RPMI8226 (cell line): ENCODE data around the gene SASH1.
"Not testable (repeated sequence)": the region's sequence is repeated elsewhere in the genome, so short reads cannot be mapped to it uniquely, and the experiment has no call there.

Source experiments
- DNase-seq: peaks from one replicate; pipeline ENCODE4 v3.0.0-alpha.2; 2015

Gene SASH1

DNA sequence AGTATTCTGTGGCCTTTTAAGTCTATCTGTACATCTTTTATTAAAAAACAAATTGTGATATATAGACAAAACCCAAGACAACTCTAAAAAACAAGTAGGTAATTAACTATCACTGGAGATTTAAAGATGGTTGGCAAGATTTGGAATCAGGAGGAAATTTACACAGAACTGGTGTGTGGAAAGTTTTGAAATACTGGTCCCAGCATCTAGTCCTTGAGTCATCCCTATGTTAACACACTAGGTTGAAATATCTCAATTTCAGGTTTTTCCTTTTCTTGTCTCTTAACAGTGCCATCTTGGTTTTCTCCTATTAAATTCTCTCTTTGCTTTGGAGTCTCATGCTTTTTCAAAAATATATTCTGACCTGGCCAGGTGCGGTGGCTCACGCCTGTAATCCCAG is 27.5 kb downstream of the SASH1 start:
- DNase-seq = no peak

DNA sequence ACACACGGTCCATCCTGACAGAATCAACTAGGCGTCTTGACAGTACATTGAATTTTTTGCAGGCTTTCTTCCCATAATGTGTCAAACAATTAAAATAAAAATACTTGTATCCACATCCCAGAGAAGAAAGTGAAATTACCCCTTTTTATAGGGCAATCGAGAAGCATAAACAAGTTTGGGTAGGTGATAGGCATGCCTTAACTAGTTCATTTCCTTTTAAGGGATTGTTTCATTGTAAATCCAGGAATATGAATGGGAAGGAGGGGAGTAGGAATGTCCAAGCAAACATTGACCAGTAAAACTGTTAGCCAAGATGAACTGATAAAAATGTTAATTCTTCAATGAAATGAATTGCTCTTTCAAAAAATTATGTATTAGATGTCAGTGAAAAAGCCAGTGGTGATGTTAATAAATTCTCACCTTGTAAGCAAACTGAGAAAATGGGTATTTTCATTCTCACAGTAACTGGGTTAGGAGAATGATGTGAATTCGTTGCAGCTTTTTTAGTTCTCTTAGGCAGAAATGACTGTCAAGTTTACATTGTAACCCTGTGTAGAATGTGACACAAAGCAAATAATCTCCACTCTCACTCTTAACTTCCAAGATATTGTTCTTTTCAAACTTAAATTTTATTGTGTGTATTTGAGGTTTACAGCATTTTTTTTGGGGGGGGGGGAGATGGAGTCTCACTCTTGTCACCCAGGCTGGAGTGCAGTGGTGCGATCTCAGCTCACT is 31.6 kb downstream of the SASH1 start:
- DNase-seq = no peak

DNA sequence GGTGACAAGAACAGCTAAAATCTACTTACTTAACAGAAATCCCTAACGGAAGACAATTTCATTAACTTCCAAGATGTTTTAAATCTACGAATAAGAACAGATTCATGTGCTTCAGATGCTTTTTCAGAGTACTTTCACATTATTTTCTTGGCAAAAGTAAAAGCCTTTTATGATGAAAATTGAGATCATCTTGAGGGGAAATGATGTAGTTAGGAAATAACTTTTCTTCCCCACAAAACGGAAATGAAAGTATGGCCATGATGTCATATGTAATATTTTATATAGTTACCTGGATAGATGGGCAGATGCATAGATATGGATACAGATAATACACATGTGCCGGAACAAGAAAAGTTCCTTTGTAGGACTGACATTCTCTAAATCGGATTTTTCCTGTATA is 32.8 kb downstream of the SASH1 start:
- no peak for DNase-seq

DNA sequence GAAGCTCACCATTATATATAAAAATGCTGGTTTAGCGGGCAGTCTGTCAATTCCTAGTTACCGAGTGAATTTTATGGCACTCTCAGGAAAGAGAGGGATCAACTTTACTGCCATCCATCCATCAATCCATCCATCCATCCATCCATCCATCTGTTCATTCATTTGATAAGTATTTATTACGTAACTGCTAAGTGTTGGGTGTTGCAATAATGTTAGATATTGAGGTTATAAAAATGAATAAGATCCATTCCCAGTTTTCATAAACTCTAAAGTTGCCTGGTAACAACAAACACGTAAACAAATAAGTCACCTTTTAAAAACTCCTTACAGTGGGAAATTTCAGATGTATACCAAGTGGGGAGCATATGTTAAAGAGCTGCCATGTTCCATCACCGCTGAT is 36.8 kb downstream of the SASH1 start:
- no peak for DNase-seq

DNA sequence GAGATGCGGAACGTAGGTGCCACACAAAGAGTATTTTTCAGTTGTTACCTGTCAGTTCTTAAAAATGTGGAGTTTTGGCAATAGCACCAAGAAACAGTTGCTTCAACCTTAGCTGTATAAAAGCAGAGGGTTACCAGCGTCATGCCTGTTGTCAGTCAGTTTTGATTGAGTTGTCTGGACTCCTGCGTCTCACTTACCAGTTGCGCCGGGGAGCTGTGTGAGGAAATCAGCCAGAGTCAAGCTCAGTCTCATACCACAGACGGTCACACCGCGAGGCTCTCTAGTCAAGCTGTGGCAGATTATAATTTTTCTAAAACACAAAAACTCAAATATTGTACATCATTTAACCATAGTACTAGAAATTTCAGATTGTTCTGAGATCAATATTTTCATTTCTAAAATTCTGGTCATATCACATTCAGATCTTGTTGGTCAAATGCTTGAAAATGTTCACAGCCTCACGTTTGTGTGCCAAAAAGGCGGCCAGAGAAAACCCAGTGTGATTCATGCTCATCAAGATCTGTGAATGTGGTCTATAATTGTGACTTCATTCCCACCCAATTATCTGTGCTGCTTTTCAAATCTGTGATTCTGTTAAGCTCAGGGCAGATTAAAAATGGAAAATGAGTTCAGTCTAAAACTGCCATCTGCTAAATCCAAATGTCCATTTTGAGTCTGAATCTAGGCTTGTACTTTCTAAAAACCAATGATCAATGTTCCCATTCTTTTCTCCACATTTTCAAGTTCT is 37.5 kb downstream of the SASH1 start:
- DNase-seq = no peak

DNA sequence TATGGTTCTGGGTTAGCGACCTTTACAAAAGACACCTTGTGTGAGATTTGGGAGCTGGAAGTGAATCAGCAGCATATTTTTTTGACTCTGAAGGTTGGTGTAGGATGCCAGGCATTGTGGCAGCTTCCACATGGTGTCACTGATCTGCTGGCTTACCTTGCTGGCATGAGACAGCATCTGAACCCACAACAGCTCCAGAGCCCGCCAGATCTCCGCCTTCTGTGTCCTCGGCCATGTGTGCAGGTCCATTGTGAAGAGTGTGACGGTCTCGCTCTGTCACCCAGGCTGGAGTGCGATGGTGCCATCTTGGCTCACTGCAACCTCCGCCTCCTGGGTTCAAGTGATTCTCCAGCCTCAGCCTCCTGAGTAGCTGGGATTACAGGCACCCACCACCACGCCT is 39.4 kb downstream of the SASH1 start:
- not testable (repeated sequence) for DNase-seq

DNA sequence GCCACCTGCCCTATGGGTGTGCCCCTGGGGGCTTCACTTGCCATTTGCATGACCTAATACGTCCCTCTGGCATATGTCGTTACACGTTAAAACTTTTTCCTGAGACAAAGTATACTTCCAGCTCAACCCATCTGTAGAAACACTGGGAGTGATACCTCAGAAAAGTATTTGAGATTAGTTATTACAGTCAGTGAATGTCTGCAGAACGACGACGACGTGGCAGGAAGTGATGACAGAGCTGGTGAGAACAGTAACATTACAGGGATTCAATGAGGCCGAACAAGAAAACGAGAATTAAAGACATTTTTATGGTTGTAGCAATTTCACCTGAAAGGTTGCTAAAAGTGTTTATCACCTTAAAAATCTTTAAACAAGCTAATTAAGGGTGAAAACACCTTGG is 40.2 kb downstream of the SASH1 start:
- no peak for DNase-seq

DNA sequence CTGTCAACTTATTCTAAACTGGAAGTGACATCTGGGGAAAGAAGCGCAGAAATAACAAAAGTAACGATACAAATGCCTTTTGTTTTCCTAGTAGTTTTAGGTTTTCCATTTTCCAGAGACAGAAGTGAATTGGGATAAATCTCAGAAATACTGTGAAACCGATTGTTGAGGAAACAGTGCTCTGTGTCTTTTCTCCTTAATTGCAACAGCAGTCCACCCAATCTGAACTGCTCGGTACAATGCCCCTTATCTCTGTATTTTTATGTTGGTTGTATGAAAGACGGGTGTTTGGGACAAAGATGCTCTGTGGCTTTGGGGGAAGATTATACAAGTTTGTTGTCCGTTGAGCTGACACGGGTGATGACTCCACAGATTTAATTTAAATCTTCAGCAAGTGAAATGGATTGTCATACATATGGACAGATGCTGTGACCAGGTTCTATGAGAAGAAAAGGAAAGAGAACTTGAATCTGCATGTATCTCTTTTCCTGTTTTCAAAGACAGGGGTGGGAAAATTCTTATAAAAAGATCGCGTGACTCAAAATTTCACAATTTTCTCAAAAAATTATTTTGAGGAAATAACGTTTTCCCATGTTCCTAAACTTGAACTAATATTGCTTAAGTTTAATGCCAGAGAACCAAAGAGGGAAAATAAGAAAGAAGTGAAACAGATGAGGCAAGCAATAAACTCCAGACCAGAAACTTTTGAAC is 41.2 kb downstream of the SASH1 start:
- no peak for DNase-seq

DNA sequence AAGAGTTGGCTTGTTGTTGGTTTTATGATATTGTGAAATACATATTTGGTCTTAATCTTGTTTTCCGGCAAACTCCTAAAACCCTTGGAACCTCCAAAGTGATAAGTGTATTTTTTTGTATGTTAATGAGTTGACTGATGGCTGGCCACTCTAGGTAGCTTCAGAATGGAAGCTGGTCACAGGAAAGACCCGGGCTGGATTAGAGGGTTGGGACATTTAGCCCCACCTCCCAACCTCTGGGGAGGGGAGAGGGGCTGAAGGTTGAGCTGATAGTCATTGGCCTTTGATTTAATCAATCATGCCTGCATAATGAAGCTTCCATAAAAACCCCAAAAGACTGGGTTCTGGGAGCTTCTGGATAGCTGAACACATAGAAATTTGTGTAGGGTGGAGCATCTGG is 42.7 kb downstream of the SASH1 start:
- no peak for DNase-seq

DNA sequence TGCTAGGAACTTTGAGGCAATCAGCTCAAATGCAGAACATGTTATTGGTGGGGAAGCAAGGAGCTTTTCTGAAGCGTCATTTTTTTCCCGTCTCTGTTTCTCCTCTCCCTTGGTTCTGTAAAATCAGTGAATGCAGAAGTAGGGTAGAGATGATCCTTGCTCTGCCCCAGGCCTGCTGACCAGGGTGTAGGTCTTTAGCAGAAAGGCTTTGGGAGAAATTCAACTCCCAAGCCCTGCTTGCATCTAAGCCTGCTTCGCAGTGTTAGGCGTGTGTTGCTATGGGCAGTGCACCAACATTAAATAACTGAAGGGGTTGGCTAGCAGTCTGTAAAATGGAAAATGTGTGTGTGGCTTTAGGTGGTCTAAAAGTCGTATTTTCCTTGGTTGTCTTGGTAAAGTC is 45.9 kb downstream of the SASH1 start:
- DNase-seq = no peak

DNA sequence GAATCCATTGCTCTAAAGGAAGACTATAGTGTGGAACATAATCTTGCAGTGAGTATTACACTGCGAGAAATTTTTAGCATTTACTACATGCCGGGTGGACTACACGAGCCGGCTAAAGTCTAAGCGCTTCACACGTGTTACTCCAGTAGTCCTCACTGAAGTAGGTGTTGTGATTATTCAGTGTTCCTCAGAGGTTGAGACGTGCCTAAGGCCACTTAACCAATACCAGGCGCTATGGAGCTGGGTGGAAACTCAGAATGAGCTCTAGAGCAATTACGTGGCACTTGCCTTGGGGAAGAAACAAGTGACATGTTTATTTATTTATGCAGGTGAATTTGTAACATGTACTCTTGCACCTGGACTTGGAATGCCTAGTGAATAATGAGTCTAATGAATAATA is 46.4 kb downstream of the SASH1 start:
- no peak for DNase-seq

DNA sequence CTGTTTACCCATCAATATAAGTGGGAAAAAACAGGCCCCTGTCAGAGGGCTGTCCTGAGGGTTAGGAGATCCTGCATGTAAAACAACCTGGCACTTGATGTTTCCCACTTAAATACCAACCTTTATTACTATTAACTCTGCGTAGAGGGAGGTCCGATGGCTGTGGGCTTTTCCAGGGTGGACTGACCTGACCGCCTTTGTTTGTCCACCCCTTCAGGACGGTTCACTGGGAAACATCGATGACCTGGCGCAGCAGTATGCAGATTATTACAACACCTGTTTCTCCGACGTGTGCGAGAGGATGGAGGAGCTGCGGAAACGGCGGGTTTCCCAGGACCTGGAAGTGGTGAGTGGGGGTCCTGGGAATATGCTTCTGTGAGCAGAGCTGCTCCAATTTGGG is 47.3 kb downstream of the SASH1 start:
- DNase-seq = no peak

DNA sequence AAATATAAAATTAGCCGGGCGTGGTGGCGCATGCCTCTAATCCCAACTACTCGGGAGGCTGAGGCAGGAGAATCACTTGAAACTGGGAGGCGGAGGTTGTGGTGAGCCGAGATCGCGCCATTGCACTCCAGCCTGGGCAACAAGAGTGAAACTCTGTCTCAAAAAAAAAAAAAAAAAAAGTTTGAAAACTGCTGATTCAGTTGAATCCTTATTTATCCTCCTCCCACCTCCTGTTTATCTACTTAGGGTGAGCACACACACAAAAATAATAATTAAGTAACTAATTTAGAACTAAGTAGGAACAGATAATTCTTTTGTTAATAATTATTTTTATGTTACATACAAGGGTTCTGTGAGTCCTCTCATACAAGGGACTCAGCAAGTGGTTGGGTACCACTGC is 49.5 kb downstream of the SASH1 start:
- not testable (repeated sequence) for DNase-seq

DNA sequence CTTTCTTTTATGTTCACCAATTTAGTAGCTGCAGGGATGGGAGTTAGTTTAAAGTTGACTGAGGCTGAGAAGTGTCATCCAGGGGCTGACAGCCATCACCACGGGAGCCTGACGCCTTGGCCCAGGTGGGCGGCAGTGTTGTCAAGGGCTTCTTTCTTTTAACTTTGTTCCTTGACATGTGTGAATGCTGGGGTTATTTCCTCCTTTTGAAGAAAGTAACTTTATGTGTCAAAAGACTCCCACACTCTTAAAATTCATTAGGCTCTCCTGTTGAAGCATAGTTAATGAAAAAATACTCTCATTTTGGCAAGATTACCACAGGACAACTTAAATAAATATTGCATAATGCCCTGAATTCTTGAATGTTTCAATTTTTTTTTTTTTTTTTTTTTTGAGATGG is 50.0 kb downstream of the SASH1 start:
- no peak for DNase-seq

DNA sequence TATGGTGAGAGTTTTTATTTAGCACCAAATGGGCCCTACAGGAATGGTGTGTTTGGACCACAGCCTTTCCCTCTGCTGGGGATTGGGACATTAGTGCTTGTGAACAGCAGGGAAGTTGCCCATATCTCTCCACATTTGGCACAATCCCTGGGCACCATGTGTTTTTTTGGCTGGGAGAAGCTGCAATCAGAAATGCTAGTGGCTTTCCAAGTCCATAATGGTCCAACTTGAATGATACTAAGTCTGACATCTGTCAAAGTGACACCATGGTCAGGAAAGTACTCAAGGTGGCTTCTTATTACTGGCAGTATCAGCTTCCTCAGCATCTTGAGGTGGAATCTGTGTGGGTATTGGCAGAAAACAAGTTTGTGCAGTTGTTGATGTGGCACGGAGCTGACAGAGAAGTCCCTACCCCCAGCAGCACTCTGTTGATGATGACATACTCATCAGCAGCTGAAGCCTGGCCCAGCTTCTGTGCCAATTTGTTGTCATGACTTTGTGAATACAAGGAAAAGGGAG is 53.0 kb downstream of the SASH1 start:
- DNase-seq = no peak

DNA sequence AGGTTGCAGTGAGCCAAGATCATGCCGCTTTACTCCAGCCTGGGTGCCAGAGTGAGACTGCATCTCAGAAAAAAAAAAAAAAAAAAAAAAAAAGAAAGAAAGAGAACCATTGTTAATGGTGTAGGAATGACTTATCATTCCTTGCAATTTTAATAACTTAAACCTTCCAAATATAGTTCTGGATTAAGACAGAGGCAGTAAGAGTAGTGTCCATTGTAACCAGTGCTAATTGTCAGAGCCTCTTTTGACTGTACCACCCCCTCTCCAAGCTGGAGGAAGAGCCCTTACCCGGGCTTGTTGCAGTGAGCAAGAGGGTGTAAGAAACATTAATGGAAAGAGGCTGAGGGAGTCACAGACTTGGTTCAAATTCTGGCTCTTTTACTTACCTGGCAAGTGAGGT is 53.8 kb downstream of the SASH1 start:
- no peak for DNase-seq

DNA sequence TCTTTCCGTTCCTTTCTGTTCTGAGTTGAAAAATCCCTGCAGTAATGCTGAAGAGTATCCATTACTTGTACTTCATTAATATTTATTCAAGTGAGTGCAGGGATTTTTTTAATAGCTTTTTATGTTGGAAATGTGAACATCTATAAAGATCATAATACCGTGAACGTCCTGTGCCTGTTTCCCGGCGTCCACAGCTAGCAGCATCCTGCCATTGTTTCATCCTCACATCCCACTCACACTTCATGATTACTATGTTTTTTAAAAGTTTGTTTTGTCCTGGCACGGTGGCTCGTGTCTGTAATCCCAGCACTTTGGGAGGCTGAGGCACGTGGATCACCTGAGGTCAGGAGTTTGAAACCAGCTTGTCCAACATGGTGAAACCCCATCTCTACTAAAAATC is 54.3 kb downstream of the SASH1 start:
- DNase-seq = no peak

DNA sequence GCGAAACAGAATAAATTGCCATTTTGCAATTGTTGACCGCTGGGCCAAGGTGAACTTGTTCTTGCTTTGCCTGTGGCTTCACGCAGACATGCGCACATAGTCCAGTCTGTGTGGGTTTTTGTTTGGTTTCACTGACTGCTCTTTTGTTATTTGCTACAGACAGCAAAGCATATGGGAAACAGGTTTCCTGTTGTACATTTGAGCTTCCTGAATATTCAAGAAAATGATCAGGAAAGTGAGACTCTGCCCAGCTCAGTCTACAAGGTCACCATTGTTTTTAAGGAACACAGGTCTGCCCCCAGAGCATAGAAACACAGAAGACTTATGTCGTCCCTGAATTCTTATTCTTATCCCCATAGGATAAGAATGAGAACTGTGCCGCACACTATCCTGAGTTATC is 55.6 kb downstream of the SASH1 start:
- no peak for DNase-seq

DNA sequence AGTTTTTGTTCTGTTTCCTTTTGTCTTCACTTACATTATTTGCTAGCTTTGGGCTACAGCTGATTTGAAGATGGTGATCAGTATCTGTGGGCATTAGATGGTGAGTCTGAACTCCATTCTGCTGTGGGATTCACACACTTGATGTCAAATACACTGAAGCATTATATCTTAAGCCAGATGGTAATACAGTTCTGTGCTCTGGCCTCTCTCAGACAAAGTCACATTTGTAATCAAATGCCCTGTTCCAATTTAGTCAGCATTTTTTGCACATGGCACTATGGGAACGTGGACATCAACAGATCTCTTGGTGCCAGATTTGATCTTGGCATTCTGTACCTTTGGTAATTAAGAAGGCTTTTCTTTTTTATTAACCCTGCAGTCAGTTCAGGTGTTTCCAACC is 56.0 kb downstream of the SASH1 start:
- DNase-seq = no peak

DNA sequence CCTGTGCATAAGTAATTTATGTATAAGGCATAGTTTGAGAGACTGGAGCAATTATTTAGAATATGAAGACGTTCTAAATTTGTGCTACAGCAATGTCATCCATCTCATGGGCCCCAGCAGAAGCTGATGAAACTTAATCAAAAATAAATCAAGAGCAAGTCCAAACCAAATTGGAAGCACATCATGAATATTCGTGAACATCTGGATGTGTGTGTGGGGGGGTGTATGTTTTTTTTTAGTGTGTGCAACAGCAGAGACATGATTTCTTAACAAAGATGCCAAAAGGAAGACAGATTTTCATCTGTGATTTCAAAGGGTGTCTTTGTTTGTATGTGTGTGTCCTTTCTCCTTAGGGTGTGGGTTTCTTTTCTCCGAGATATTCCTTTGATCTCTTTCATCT is 58.9 kb downstream of the SASH1 start:
- DNase-seq = no peak

DNA sequence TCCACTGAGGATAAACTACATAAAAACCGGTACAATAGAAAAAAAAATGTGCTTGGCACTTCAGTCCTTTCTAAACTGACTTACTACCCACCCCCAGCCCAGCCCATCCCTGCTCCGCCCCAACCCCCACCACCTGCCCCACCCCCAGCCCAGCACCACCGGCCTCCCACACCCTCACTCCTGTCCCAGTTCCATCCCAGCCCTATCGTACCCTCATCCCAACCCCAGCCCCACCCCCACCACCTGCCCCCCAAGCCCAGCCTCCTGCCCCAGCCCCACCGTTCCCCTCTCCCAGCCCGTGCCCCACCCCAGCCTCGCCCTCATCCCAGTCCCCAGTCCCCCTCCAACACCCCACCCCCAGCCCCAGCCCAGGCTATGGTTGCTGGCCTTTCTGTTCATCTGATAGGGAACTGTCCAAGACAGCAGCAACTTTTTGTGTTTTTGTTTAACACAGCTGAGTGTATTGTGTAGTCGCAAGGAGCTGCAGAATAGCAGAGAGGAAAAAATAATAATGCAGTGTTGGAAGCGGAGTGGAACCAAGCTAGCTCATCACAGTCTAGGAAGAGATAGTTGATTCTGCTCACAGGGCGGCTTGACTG is 61.9 kb downstream of the SASH1 start:
- DNase-seq = no peak

DNA sequence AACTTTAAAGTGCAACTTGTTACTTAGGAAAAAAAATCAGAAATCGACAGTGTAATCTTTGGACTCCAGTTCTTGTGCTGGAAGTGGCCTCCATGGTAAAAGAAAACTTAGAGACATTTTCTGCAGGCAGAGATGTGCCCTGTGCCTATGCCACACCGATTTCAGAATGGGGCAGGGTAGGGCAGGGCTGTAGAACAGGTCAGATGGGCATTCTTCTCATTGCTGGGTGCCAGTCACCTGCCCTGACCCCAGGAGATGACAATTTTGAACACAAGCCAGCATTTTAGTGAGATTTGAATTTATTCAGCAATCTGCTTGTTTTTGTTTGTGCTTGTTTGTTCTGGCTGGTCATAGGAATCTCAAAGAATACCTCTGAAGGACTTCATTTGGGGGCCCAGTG is 63.3 kb downstream of the SASH1 start:
- no peak for DNase-seq

DNA sequence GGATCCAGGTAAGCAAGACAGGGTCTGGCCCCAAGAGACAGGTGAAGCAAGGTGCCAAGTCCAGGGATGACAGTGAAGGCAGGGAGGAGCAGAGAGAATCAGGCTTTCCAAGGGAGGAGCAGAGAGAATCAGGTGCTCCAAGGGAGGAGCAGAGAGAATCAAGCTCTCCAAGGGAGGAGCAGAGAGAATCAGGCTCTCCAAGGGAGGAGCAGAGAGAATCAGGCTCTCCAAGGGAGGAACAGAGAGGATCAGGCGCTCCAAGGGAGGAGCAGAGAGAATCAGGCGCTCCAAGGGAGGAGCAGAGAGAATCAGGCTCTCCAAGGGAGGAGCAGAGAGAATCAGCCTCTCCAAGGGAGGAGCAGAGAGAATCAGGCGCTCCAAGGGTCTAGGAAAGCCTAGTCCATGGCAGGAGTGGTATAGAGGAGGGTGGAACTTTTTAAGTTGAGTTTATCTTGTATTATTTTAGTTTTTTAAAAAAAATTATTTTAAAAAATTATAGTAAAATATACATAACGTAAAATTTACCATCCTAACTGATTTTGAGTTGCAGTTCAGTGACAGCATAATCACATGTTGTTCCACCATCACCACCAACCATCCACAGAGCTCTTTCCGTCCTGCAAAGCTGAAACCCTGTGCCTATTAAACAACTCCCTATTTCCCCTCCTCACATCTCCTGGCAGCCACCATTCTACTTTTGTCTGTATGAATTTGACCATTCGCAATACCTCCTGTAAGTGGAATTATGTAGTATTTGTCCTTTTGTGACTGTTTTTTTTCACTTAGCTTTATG is 64.1 kb downstream of the SASH1 start:
- no peak for DNase-seq
